ENCODE data around the gene SLC13A5.
"Not testable (repeated sequence)": the region's sequence is repeated elsewhere in the genome, so short reads cannot be mapped to it uniquely, and the experiment has no call there.

Gene SLC13A5

DNA sequence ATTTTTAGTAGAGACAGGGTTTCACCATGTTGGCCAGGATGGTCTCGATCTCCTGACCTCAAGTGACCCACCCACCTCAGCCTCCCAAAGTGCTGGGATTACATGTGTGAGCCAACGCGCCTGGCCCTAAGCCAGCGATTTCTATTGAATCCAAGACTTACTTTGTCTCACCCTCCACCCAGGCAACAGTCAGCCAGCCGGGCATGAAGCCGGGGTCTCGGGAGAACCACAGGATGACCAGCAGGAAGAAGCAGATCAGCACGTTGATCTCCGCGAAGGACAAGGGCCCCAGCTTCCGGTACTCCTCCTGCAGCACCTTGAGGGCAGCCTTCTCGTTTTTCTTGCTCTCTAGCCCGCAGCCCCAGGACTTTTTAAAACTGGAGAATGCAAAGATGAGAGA lies 17.6 kb downstream of the SLC13A5 start:
- no peaks in the 10 kb centered on the region for H3K79me2 ChIP-seq (ENCODE audit: control insufficient read depth, low read length)
- no peak overlapping the region for H3K4me2 ChIP-seq (ENCODE audit: low read length)
- H3K9me3 ChIP-seq (ENCODE audit: control insufficient read depth, insufficient read depth, low read length): no peaks in the 10 kb centered on the region
- no peaks in the 10 kb centered on the region for H3K4me1 ChIP-seq (ENCODE audit: control insufficient read depth, low read length)
- no peak overlapping the region for H3K4me3 ChIP-seq (ENCODE audit: low read length)
- TF ChIP-seq EZH2phosphoT487 (IDR thresholded peaks at IDR 0.05; ENCODE audit: borderline replicate concordance, low read length): no peak
- TF ChIP-seq, protein P1, sequence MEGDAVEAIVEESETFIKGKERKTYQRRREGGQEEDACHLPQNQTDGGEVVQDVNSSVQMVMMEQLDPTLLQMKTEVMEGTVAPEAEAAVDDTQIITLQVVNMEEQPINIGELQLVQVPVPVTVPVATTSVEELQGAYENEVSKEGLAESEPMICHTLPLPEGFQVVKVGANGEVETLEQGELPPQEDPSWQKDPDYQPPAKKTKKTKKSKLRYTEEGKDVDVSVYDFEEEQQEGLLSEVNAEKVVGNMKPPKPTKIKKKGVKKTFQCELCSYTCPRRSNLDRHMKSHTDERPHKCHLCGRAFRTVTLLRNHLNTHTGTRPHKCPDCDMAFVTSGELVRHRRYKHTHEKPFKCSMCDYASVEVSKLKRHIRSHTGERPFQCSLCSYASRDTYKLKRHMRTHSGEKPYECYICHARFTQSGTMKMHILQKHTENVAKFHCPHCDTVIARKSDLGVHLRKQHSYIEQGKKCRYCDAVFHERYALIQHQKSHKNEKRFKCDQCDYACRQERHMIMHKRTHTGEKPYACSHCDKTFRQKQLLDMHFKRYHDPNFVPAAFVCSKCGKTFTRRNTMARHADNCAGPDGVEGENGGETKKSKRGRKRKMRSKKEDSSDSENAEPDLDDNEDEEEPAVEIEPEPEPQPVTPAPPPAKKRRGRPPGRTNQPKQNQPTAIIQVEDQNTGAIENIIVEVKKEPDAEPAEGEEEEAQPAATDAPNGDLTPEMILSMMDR (IDR thresholded peaks at IDR 0.05; ENCODE audit: low read depth, low read length, poor library complexity, severe bottlenecking): no peak
- H3K27ac ChIP-seq (ENCODE audit: low read depth, low read length): no peak overlapping the region
- no peaks in the 10 kb centered on the region for H4K20me1 ChIP-seq (ENCODE audit: control insufficient read depth, insufficient read depth, low read depth, low read length)
- peaks cover 3% of the 10 kb centered on the region; the same call in 1 of the 2 replicates for H3K27me3 ChIP-seq (ENCODE audit: control insufficient read depth, low read length)
- H3K9me2 ChIP-seq (replicated peaks; ENCODE audit: control insufficient read depth, low read length): no peaks in the 10 kb centered on the region
- H3K36me3 ChIP-seq (ENCODE audit: control insufficient read depth, low read length): no peaks in the 10 kb centered on the region
- no peaks in the 10 kb centered on the region for H3F3A ChIP-seq (ENCODE audit: control insufficient read depth, insufficient read depth)

DNA sequence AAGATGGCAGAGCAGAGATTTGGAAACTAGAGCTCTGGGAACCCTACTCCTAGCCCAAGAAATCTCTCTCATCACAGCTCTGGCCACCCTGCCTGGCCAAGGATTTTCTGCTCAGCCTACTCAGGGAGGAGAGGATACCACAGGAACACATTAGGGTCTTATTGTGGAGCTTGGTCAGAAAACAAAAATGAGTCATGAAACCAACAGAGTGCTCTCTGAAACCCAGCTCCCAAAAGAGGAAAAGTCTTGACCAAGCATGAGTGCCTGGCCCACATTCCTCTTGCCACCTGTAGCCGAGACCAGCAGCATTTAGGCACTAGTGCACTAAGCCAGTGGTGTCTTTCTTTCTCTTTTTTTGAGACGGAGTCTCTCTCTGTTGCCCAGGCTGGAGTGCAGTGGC lies 18.1 kb downstream of the SLC13A5 start:
- H4K20me1 ChIP-seq (ENCODE audit: control insufficient read depth, insufficient read depth, low read depth, low read length): no peaks in the 10 kb centered on the region
- no peak overlapping the region for H3K4me3 ChIP-seq (ENCODE audit: low read length)
- H3K27ac ChIP-seq (ENCODE audit: low read depth, low read length): no peak overlapping the region
- no peaks in the 10 kb centered on the region for H3K4me1 ChIP-seq (ENCODE audit: control insufficient read depth, low read length)
- H3K36me3 ChIP-seq (ENCODE audit: control insufficient read depth, low read length): no peaks in the 10 kb centered on the region
- H3K9me2 ChIP-seq (replicated peaks; ENCODE audit: control insufficient read depth, low read length): no peaks in the 10 kb centered on the region
- peaks cover 3% of the 10 kb centered on the region; the same call in 1 of the 2 replicates for H3K27me3 ChIP-seq (ENCODE audit: control insufficient read depth, low read length)
- no peaks in the 10 kb centered on the region for H3K9me3 ChIP-seq (ENCODE audit: control insufficient read depth, insufficient read depth, low read length)
- TF ChIP-seq, protein P1 (IDR thresholded peaks at IDR 0.05; ENCODE audit: low read depth, low read length, poor library complexity, severe bottlenecking): no peak
- no peak for TF ChIP-seq EZH2phosphoT487 (IDR thresholded peaks at IDR 0.05; ENCODE audit: borderline replicate concordance, low read length)
- H3K79me2 ChIP-seq (ENCODE audit: control insufficient read depth, low read length): no peaks in the 10 kb centered on the region
- H3K4me2 ChIP-seq (ENCODE audit: low read length): no peak overlapping the region
- H3F3A ChIP-seq (ENCODE audit: control insufficient read depth, insufficient read depth): no peaks in the 10 kb centered on the region

DNA sequence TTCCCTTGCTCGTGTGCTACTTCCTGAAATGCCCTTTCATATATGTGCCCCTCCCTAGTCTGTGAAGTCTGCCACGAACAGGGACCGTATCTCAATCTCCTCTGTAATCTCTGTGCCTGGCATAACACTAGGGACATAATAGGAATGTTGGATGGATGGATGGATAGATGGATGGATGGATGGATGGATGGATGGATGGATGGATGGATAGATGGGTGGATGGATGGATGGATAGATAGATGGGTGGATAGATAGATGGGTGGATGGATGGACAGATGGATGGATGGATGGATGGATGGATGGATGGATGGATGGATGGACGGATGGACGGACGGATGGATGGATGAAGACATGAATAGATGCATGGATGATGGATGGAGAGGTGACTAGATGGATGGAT lies 21.2 kb downstream of the SLC13A5 start:
- H3K36me3 ChIP-seq (ENCODE audit: control insufficient read depth, low read length); H3K4me2 ChIP-seq (ENCODE audit: low read length); H3K9me3 ChIP-seq (ENCODE audit: control insufficient read depth, insufficient read depth, low read length); H3K4me1 ChIP-seq (ENCODE audit: control insufficient read depth, low read length); H3K27ac ChIP-seq (ENCODE audit: low read depth, low read length); H3F3A ChIP-seq (ENCODE audit: control insufficient read depth, insufficient read depth); H4K20me1 ChIP-seq (ENCODE audit: control insufficient read depth, insufficient read depth, low read depth, low read length); H3K27me3 ChIP-seq (ENCODE audit: control insufficient read depth, low read length); H3K4me3 ChIP-seq (ENCODE audit: low read length); H3K9me2 ChIP-seq (replicated peaks; ENCODE audit: control insufficient read depth, low read length); H3K79me2 ChIP-seq (ENCODE audit: control insufficient read depth, low read length): not testable (repeated sequence)

DNA sequence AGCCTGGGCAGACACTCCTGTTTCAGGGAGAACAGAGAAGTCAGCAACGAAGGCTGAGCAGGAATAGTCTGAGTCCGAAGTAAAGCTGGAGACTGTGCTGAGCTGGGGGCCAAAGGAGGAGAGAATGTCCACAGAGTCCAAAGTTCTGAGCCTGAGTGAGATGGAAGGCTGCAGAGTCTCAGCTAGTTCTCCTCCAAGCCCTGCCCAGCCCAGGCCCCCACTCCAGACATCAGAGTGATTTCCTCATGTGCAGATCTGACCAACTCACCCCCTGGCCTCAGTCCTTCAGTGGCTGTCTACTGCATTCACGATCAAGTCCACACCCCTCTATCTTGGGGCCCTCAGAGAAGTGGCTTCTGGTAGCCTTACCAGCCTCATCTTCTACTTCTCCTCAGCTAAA lies 21.6 kb downstream of the SLC13A5 start:
- no peak overlapping the region for H3K27ac ChIP-seq (ENCODE audit: low read depth, low read length)
- H3F3A ChIP-seq (ENCODE audit: control insufficient read depth, insufficient read depth): no peaks in the 10 kb centered on the region
- no peaks in the 10 kb centered on the region for H3K9me2 ChIP-seq (replicated peaks; ENCODE audit: control insufficient read depth, low read length)
- H3K4me3 ChIP-seq (ENCODE audit: low read length): no peak overlapping the region
- H3K4me2 ChIP-seq (ENCODE audit: low read length): no peak overlapping the region
- H3K4me1 ChIP-seq (ENCODE audit: control insufficient read depth, low read length): no peaks in the 10 kb centered on the region
- H3K79me2 ChIP-seq (ENCODE audit: control insufficient read depth, low read length): no peaks in the 10 kb centered on the region
- H3K27me3 ChIP-seq (ENCODE audit: control insufficient read depth, low read length): peaks cover 3% of the 10 kb centered on the region; the same call in 1 of the 2 replicates
- H4K20me1 ChIP-seq (ENCODE audit: control insufficient read depth, insufficient read depth, low read depth, low read length): no peaks in the 10 kb centered on the region
- no peaks in the 10 kb centered on the region for H3K36me3 ChIP-seq (ENCODE audit: control insufficient read depth, low read length)
- H3K9me3 ChIP-seq (ENCODE audit: control insufficient read depth, insufficient read depth, low read length): no peaks in the 10 kb centered on the region
- TF ChIP-seq, protein P1 (IDR thresholded peaks at IDR 0.05; ENCODE audit: low read depth, low read length, poor library complexity, severe bottlenecking): no peak
